Stimulated activated CD8-positive, alpha-beta memory T cell treated with anti-CD3 and anti-CD28 coated beads, Interleukin-2, amount 100 ng/mL, for 48 hours (primary cell): Measurements from ENCODE around the gene EMC1.
"Not testable (repeated sequence)": the region's sequence is repeated elsewhere in the genome, so short reads cannot be mapped to it uniquely, and the experiment has no call there.

Source experiments
- DNase-seq, 2 donors: peaks; one replicate each; pipeline ENCODE4 v3.0.0-alpha.2; 2020; ENCODE audit warnings: low read depth in 2 of 2

The EMC1 gene

DNA sequence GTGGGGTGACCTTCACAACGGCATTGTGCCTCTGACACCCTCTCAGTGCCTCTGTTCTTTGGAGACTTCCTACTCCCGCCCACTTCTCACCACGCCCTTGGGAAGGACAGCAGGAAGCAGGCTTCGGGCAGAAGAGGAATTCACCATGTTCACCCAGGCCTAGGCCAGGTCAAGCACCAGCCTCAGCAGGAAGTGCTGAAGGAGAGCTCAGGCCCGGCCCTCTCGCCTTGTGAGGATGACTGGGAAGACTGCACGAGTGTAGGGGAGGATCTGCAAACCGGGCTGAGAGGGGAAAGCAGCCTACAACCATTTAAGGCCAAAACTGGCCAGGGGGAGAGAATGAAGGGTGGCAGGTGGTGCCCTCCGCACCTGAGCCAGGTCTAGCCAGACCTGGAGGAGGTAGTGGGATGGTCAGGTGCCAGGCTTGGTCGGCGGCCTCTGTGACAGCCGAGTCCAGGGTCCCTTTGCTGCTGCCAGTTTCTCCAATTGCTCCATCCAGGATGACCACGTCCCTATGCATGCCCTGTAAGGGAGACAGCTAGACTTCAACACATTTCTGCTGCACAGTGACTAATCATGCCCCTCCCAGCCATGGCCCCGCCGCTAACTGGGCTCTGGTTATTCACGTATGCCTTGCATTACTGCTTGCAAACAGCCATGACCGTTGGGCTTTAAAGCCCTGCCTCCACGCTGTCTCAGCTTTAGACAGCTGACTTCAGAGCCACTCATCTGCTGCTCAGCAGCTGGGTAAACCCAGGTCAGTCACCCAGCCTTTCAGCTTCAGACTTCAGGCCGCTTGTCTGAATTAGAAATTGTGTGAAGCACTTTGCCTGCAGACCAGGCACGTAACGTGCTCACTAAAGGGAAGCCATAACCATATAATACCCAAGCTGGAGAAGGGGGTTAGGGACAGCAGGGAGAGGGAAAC, 9.2 kb upstream of the EMC1 start:
- DNase-seq = no peak

DNA sequence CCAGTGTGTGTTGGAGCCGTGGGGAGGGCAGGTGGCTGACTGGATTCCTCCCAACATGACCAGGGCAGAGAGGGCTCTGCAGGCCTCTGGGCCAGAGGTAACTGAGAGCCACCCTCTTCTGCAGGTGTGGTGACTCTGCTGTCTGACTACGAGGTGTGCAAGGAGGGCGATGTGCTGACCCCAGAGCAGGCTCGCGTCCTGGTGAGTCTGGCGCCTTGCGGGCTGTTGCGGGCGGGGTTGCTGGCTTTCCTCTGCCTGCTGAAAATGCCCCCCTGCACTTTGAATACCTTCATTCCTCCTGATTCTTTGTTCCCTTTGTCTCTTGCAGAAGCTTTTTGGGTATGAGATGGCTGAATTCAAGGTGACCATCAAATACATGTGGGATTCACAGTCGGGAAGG, 7.0 kb upstream of the EMC1 start:
- DNase-seq = no peak

DNA sequence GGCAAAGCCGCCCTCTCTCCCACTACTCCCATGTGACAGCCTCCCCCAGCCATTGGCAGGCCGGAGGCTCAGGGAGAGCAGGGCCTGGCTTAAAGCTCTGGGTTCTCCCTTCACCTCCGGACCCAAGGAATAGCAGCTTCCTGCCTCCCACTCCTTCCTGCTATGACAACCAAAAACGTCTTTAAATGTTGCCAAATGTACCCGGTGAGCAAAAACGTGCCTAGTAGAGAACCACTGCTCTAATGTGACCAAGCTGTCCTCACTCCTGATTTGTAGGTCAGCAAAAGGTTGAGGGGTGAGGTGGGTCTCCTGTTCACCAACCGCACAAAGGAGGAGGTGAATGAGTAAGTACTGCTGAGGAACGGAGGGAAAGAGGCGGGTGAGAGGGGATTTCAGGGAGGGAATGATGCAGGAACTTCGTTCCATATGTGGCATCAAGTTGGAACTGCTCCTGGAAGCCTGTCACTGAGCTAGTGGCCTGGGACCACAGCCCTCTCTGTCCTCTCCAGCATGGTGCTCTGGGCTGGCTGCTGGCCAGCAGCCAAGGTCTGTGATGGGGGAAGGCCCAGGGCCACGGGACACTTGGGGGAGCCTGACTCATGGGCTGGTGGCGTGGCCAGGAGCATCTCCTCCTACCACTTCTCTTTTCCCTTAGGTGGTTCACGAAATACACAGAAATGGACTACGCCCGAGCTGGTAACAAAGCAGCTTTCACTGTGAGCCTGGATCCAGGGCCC, 6.0 kb upstream of the EMC1 start:
- DNase-seq = no peak

DNA sequence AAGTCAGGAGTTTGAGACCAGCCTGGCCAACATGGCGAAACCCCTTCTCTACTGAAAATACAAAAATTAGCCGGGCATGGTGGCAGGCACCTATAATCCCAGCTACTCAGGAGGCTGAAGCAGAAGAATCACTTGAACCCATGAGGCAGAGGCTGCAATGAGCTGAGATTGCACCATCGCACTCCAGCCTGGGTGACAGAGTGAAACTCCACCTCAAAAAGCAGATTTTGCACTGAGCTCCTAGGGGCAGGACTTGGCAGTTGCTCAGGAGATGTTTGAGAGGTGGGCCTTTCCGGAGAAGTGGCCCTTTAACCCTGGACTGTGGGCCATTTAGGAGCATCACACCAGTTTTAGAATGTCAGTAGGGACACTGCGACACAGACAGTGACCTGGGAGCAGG, 5.0 kb upstream of the EMC1 start:
- not testable (repeated sequence) for DNase-seq

DNA sequence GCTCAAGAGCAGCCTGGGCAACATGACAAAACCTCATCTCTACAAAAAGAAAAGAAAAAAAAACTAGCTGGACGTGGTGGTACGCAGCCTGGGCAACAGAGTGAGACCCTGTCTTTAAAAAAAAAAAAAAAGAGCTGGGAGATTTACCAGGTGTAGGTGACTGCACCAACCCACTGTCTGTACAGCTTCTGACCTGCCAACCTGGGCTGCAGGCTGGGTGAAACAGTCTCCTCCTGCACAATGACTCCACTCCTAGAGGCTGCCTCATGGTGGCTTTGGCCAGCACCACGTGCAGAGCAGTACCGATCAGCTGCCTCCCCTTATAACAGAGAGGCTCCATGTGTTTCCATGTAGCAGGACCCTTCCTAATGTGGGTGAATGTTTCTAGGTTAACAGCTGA, 4.0 kb upstream of the EMC1 start:
- no peak for DNase-seq

DNA sequence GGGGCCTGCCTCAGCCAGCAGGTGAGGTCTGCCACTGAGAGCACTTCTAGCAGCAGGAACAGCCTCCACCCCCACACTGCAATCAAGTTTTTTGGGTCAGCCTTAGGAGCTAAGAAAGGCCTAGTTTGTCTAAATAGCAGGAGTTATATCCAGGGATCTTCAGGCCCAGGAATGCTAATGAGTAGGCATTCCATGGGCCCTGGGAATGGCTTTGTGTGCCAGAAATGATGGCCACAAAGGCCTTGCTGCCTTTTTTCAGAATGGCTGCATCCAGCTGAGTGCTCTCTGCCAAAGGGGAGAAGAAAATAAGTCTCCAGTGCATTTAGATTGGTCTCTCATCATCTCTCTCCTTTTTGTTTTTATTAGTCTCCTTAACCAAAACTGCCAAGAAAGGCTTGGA, 3.1 kb upstream of the EMC1 start:
- DNase-seq = no peak

DNA sequence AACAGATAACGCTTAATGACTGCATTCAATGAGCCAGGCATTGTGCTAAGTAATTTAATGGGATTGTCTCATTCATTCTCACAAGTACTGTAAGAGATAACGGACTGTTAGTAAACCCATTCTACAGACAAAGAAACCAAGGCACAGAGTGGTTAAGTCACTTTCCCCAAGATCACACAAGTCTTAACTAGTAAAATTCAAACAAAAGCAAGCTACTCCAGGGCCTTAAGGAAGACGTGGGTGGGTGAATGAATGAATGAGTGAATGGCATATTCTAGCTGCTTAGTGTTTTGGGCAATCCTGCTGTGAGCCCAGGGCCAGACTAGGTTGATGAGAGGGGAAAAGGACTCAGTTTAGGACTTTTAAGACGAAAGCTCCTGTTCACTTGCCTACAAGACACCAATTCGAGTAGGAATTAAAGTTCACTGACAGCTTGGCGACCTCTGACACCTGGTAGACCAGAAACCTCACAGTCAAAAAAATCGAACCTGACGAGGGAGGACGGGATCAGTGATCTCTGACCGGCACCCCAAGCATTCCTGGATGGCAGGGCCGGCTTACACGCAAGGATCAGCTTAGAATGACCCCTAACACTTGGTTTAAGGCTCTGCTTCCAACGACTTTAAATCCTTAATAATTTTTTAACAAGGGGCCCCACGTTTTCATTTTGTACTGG, 557 bp downstream of the EMC1 start:
- DNase-seq = no peak

DNA sequence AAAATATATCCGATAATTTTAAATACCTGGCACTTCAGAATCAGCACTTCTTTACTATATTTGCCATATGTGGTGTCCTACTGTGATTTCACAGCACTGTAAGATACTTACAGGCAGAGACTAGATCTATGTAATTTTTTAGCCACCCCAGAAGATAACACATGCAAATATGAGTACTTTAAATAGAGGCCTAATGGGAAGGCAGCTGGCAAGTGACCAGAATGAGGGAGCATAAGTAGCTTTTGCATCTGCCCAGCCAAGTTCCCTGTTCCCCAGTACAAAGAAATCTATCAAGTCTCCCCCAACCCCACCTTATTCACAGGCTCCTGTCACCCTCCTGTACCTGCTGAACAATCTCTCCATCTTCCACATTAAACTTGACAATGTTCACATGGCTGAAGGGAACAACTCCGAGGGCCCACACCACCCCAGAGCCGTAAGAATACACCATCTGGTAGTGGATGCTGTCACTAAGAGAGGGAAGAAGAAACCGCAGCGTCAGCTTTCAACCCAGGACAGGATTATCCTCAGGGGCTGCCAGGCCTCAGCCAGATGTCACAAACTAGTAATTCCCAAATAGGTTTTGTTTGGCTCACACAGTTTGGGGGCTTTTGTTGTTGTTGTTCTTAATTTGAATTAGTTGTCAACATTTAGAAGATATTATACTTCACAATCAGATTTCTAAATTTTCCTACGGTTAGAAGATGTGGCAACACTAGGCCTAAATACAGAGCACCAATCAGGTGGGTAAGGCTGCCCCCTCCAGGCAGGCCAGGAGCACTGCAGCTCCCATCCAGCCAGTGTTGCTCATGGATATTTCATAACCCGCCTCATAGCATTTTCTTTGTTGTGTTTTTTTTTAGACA, 10.4 kb downstream of the EMC1 start:
- DNase-seq = peak; percentile 51

DNA sequence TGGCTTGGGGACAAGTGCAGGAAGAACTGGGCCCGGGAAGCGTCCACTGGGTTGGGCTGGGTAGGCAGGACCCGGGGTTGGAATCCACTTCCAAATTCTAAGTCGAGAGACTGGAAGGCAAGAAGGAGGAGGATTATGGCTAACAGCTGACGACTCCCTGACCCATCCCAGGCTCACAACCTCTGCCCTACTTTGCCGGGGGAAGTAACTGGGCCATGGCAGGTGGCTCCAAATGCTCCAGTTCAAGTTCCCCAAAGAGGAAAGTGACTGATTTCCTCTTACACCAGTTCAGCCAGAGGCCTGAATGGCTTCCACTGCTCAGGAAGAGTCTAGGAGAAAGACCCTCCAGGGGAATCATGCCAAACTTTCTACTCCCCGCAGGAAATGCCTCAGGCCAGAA, 11.4 kb downstream of the EMC1 start:
- no peak for DNase-seq

DNA sequence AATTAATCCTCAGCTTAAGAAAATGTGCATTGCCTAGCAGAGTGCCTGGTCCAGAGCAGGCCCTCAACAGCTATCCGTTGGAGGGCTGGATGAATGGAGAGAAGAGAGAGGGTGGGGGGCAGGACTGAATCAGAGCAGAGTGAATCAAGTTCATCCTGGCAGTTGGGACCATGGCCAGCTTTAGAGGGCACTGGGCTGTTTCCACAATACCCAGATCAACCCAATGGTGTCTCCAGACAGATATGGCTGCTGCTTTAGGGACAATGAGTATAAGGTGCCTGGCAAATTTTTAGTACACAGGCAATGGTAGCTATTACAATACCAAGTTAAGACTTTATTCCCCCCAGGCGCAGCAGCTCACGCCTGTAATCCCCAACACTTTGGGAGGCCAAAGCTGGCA, 17.1 kb downstream of the EMC1 start:
- no peak for DNase-seq

DNA sequence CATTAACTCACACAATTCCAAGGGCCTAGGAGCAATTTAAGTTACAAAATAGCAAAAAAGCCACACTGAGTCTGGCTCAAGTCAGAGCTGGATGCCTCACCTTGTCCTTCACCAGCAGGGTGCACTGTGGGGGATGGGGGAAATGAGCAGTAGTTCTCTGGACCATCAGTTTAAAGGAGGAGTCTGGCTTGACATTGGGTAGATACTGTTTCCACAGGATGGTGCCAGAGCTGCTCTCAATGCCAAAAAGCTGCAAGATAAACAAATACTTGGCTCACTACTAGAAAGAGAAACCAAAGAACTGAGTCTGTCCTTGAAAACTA, 18.8 kb downstream of the EMC1 start:
- DNase-seq = no peak

DNA sequence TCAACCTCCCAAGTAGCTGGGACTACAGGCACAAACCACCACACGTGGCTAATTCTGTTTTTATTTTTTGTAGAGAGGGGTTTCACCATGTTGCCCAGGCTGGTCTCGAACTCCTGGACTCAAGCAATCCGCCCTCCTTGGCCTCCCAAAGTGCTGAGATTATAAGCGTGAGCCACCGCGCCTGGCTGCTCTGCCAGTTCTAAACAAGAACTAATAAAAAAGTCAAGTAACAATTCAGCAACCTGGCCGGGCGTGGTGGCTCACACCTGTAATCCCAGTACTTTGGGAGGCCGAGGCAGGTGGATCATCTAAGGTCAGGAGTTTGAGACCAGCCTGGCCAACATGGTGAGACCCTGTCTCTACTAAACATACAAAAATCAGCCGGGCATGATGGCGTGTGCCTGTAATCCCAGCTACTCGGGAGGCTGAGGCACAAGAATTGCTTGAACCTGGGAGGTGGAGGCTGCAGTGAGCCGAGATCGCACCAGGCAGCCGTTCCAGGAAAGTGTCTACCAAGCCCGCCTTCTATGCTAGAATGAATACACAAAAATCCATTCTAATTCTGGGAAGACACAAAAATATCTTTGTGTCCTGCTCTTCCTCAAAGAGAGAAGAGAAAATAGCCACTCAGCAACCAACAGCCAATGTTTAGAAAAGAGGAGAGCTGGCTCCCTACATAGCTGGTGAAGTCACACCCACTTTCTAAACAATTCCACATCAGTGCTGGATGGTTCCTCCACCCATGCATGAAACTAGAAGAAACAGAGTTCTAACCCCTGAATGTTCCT, 19.4 kb downstream of the EMC1 start:
- DNase-seq = not testable (repeated sequence)

DNA sequence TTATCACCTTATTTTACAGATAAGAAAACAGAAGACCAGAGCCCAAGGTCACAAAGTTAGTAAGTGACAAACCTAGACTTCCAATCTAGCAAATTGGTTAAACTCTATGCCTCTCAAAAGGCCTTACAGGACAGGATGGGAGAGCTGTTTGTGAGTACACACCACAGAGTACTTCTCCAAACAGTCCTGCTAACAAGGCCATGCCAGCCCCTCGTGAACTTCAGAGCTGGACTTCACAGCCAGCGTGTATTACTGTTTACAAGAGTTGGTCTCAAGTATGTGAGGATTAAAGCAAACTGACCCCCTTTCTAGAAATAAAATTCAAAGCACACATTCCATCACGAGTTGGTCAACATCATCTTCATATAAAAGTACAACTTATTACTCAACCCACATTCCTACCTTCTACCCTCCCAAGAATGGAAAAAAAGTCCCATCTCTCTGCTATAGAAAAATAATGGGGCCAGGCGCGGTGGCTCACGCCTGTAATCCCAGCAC, 21.4 kb downstream of the EMC1 start:
- no peak for DNase-seq

DNA sequence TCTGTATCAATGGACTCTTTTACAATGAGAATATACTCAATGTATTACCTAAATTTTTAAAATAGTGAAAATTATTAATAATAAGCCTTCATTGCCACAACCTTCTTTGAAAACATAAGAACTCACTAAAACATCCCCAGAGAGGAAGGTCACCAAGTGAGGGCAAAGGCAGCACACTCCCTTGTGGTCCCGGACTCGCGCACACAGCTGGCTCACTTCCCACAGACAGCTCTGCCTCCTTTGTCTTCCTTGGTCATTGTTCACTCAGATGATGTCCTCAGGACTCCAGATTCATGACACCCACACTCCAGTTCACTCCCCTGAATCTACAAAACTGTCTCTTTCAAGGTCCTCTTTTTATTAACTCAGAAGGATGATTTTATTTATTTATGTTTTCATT, 22.1 kb downstream of the EMC1 start:
- no peak for DNase-seq

DNA sequence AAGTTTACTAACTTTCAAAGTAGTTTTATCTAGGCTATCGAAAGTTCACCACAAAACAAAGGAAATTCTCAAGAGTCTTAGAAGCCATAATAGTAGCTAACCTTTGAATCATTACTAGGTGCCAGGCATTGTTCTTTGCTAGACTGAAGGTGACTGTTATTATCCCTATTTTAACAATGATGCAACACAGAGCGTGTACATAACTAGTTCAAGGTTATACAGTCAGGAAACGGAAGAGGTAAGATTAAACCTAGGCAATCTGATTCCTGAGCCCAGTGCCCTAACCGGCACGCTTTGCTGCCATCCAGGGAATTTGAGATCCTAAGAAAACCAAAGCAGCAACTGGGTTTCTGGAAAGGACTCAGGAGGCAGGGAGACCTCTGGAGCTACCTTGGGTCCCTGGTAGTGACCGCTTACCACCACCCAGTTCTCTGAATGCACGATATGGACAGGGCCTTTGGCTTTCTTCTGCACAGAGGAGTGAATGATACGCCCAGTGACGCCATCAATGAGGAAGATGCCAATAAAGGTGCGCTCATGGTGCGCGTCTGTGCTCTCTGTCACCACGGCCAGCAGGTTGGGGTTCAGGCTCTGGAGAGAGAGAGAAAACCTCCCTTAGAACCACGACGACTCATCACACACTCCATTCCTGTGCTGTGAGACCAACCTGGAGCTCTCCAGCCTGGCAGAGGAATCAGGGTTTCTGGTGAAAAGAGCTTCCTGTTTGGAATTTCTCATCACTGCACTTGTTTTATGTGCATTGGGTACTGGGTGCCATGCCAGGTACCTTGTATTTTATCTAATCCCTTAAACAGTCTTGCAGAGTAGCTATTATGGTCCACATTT, 28.1 kb downstream of the EMC1 start:
- DNase-seq = no peak

DNA sequence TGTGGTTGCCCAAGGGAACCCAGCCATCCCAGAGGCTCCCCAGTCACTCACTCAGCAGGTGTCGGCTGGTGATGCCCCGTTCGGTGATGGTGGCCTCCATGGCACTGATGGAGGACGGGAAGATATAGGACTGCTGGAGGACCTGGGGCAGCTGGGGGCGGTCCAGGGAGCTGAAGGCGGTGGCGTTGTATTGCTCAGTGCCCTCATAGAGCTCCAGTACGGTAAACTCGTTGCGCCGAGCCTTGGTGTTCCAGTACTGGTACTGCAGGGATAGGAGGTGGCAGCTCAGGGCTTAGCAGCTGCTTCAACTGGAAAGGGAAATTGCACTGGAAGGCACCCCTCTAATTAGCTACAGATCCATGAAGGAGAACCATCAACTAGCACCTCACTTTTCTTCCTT, 28.8 kb downstream of the EMC1 start:
- no peak for DNase-seq

DNA sequence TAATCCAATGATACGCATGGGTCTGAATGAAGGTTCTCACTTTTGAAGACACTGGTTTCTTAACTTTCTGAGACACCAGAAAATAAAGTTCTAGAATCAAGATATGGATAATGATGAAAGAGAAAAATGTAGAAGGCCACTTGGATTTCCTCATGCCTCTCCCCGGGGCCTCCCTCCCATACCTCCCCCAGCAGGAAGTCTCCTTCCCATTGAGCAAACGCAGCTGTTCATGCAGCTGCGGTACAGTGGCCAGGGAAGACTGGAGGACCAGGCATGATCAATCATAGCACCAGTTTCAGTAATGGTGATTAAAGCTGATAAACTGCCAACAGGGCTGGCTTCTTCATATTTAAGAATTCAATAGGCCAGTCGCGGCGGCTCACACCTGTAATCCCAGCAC, 30.3 kb downstream of the EMC1 start:
- DNase-seq = no peak

DNA sequence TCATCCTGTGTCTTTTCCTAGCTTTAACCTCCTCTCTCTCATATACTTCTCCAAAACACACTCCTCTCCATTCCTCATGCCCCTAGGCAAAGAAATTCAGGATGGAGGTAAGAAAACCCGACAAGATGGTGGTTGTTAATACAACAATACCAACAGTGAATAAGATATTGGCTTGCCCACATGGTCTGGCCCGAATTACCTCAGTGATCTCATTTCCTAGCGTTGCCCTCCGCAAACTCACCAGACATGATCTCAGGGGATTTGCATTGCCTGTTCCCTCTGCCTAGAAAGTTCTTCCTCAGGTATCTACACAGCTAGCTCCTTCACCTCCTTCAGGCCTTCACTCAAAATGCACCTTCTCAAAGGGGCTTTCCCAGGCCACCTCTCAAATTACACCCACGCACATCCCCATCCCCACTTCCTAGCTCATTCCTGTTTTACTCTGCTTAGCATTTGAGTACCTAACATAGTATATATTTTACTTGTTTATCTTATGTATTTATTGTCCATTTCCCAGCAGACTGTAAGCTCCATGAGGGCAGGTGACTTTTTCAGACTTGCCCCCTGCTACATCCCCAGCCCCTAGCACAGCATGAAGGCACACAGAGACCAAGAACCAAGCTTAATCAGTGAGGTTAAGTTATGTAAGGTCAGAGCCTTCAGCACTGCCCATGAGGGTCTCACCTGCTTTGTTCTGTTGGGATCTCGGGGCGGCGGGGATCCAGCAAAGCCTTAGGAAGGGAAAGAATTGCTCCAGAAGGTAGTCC, 31.1 kb downstream of the EMC1 start:
- DNase-seq = no peak

DNA sequence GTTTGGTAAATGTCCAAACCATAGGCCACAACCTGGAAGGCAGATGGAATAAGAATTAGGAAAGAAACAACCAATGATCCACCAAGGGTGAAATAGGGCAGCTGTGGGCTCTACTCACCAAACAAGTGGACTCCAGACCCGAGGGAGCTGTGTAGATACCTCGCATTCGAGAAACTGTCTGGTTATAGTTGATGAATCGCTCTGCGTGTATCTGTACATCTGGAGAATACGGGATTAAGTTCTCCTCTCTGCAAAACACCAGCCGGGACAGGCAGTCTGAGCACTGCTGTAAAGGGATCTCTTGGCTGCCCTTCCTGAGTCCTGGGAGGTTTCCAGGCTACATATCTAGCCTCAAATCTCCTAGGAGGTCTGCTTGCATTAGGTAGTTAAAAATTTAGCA, 31.9 kb downstream of the EMC1 start:
- DNase-seq = no peak
